SK-MEL-5 (cell line): ENCODE data around the gene DHX9. TPM values are rescaled to one million over a fixed set of nuclear protein-coding genes. Genes with fewer than 3 reads are reported as not detected.

Source experiments
- DNase-seq: peaks from one replicate; pipeline ENCODE4 v3.0.0-alpha.2; 2016; ENCODE audit warnings: low read depth, low spot score
- in situ Hi-C: cut with HindIII; loops from 2 replicates; pipeline ENCODE4 v1.10.0; 2016; ENCODE audit warnings: low sequenced_read_pairs, high pct_unique_total_duplicates, low pct_unique_long_range_greater_than_20kb
- total RNA-seq: library from RNA; depleted of rRNA; stranded (reverse); fragments of >200 nt; shearing (Covaris generic); gene quantifications from 2 replicates; pipeline ENCODE4 v1.2.3, GENCODE V29; 2014

The DHX9 gene
- total RNA-seq, 1 experiment from 2014 or later: 132 TPM

GRCh38 chr1:182829285-182829932 is 9.7 kb upstream of the DHX9 start:
- no peak for DNase-seq
- in situ Hi-C loops: no loop called here

- in situ Hi-C loops: no loop called here
- DNase-seq: no peak
These were observed 5.9 kb upstream of the DHX9 start for GRCh38 chr1:182833271-182833670.

GRCh38 chr1:182834326-182834725 is 4.8 kb upstream of the DHX9 start:
- in situ Hi-C loops: no loop called here
- DNase-seq: no peak

DNA sequence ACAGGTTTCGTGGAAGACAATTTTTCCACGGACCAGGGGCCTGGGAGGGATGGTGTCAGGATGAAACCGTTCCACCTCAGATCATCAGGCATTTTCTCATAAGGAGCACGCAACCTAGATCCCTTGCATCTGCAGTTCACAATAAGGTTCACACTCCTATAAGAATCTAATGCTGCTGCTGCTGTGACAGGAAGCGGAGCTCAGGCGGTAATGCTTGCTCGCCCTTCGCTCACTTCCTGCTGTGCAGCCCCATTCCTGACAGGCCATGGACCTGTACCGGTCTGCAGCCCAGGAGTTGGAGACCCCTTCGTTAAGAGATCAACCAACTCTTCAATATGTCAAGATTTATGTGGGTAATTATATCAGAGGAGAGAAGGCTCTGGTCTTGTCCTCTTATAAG is 3.3 kb upstream of the DHX9 start:
- DNase-seq: no peak
- in situ Hi-C loops: no loop called here

DNA sequence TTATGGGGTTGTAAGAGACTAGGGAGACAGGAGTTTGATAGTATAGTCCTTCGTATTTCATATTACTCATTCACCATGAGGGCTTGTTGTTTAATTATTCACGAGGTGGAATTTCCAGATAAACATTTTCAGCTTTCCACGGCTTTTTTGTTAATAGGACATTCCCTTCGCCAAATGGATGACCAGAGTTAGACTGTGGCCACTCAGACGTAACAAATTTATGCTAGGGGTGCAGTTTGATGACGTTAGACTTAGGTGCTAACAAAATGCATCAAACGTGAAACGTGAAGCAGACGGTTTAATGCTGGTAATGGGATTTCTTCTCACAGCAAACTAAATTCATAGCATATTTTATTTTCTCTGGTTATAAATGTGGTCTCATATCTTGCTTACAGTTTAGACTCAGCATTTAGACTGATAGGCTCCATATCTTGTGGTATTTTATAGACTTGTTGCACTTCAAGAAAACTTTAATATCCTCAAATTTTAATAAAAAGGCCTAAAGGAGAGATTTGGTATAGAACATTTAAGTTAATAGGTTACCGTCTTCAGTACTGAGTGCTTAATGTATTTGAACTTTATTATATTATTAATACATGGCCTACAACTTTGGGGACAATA is 2.3 kb downstream of the DHX9 start:
- DNase-seq: peak; percentile 38
- in situ Hi-C loops: no loop called here

DNA sequence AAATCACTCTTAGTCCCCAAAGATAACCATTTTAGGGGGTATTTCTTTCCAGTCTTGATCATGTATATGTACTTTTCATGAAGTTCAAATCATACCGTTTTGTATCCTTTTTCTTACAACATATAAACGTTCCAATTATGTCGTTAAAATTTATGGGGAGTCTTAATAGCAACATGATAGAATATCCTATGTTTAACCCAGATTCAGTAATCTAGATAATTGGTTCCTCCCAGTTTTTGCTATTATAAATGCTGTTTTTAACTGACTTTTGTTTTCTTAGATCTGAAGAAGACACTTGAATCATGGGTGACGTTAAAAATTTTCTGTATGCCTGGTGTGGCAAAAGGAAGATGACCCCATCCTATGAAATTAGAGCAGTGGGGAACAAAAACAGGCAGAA is 3.1 kb downstream of the DHX9 start:
- in situ Hi-C loops: no loop called here
- no peak for DNase-seq

DNA sequence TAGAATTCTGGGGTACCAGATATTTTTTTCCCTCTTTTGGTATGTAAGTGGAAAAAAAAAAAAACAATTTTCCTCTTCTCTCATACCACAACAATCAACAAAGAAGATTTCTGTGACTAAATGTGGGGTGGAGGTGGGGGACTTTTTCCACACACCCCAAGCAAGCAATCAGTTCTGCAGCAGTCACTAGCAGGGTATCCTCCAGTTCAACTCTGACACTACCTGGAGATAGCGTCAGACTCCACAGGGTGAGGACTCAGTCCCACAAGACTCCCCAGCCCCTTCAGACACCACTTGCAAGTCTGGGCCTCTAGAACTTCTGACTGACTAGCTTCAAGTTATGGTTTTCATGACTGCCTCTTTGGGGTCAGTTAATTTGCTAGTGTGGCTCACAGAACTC is 6.2 kb downstream of the DHX9 start:
- in situ Hi-C loops: no loop called here

GRCh38 chr1:182845894-182846293 is 6.7 kb downstream of the DHX9 start:
- in situ Hi-C loops: no loop called here

More for the DNA sequence above, 6.2 kb downstream of the DHX9 start:
- DNase-seq: no peak

GRCh38 chr1:182847105-182847504 is 8.0 kb downstream of the DHX9 start:
- DNase-seq: no peak
- in situ Hi-C loops: no loop called here

More at GRCh38 chr1:182845894-182846293, 6.7 kb downstream of the DHX9 start:
- no peak for DNase-seq

DNA sequence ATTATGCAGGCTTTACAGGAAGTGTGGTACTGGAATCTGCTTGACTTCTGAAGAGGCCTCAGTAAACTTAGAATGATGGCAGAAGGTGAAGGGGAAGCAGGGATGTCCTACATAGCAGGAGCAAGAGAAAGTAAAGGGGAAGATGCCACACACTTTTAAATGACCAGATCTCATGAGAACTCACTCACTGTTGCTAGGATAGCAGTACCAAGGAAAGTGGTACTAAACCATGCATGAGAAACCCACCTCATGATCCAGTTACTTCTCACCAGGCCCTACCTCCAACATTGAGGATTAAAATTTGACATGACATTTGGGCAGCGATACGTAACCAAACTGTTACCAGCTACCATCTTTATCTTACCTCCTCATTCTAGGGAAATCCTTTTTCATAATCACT is 9.6 kb downstream of the DHX9 start:
- no peak for DNase-seq
- in situ Hi-C loops: no loop called here

- in situ Hi-C loops: no loop called here
- no peak for DNase-seq
These were observed 11.2 kb downstream of the DHX9 start for GRCh38 chr1:182850319-182850718.

GRCh38 chr1:182851825-182852224 is 12.7 kb downstream of the DHX9 start:
- in situ Hi-C loops: no loop called here

DNA sequence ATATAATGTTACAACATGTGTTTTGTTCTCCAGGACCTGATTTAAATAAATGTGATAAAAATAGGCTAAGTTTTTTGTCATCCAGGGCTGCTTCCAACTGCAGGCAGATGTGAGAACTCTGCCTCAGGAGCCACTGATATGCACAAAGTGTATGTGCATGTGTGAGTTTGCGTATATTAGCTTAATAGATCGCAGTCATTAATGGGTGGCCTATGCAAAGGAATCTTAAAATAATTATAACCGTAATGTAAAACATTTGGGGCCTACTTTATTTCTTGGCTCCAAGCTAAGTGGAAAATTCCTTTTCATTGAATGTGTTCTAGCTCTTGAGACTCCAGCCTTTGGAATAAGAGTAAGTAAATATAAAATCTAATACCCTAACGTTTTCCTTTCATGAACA is 16.8 kb downstream of the DHX9 start:
- in situ Hi-C loops: no loop called here
- DNase-seq: no peak

More at GRCh38 chr1:182851825-182852224, 12.7 kb downstream of the DHX9 start:
- no peak for DNase-seq

GRCh38 chr1:182857212-182857611 is 18.1 kb downstream of the DHX9 start:
- in situ Hi-C loops: no loop called here
- no peak for DNase-seq

DNA sequence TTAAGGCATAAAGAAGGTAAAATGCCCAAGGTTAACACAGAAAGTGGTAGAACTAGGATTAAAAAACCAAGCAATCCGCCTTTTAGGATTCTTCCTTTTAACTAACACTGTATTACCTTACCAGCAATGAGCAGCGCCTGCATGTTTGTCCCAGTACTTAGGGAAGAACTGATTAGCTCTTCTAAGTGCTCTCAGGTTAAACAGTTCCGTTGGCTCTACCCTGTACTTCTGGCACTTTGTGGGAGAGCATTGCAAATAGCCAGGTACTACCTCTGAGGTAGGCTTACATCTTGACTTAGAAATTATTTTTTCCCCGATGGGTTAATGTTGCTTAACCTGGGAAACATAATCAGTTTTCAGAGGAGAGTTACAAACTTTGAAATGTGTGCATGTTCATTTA is 21.5 kb downstream of the DHX9 start:
- in situ Hi-C loops: no loop called here
- DNase-seq: no peak

GRCh38 chr1:182861994-182862393 is 22.8 kb downstream of the DHX9 start:
- DNase-seq: no peak
- in situ Hi-C loops: no loop called here

DNA sequence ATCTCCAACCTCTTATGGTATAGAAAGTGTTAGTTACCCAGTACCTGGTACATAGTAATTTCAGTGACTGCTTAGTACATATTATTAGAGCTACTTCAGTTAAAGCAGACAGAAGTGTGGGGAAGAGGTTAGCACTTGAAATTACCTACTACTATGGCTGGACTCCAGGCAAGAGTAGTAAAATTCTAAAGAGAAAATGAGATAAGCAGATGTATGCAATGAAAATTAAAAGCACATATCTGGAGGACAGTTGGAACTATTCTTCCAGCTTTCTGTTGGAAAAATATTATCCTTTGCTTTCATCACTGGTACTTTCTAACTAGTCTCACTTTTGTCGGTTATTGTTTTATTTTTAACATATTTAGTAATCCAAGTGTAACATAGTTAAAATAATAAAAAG is 23.7 kb downstream of the DHX9 start:
- in situ Hi-C loops: no loop called here
- no peak for DNase-seq

DNA sequence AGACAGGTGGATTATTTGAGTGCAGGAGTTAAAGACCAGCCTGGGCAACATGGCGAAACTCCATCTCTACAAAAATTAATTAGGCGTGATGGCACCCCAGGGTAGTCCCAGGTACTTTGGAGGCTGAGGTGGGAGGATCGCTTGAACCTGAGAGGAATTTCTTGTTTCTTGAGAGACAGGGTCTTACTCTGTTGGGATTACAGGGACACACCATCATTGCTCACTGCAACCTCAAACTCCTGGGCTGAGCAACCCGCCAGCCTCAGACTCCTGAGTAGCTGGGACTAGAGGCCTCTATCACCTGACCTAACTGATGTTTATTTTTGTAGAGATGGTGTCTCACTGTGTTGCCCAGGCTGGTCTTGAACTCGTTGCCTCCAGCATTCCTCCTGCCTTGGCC is 24.8 kb downstream of the DHX9 start:
- in situ Hi-C loops: no loop called here
- DNase-seq: no peak

DNA sequence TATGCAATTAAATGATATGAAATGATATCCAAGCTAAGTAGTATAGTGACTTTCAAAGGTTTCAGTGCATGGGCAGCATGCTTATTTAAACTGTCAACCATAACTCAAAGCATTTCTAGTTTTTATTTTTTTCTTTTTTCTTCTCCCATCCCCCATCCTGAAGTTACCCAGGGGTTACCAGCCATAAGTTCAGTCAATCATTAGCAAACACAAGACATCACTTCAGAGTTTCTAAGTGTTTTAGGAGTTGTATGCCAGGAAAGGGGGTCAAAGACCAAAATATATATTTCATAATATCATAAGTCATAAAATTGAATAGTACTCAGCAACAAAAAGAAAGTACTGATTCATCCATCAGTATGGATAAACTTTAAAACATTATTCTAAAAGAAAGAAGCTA is 28.7 kb downstream of the DHX9 start:
- no peak for DNase-seq
- in situ Hi-C loops: no loop called here
